HG03045 (cell line): ENCODE results near the gene SYT17.

Experiments used
- ATAC-seq: cut with Tn5 transposase; IDR thresholded peaks from one replicate; pipeline ENCODE4 v1.9.1; 2021; ENCODE audit warnings: mild to moderate bottlenecking, moderate library complexity; ENCODE audit not compliant: unreplicated experiment

SYT17 gene

DNA sequence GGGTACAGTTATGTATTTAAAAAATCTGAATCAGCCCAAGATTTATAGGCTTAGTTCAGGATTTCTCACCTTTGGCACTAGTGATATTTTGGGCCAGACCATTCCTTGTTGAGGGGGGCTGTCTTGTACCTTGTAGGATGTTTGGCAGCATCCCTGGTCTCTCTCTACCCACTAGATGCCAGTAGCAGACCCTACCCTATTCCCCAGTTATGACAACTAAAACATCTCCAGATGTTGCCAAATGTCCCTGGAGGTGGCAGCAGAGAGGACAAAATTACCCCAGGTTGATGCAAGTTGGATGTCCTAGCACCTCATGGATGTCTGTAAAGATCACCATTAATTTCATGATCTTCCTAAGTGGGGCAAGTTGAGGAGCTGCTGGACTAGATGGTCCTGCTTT lies 45.8 kb downstream of the SYT17 start:
- no peak for ATAC-seq

DNA sequence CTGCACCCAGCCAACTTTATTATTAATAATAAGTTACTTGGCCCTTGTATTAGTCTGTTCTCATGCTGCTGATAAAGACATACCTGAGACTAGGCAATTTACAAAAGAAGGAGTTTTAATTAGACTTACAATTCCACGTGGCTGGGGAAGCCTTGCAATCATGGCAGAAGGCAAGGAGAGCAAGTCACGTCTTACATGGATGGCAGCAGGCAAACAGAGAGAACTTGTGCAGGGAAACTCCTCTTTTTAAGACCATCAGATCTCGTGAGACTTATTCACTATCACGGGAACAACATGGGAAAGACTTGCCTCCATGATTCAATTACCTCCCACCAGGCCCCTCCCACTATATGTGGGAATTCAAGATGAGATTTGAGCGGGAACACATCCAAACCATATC lies 47.7 kb downstream of the SYT17 start:
- ATAC-seq: no peak

DNA sequence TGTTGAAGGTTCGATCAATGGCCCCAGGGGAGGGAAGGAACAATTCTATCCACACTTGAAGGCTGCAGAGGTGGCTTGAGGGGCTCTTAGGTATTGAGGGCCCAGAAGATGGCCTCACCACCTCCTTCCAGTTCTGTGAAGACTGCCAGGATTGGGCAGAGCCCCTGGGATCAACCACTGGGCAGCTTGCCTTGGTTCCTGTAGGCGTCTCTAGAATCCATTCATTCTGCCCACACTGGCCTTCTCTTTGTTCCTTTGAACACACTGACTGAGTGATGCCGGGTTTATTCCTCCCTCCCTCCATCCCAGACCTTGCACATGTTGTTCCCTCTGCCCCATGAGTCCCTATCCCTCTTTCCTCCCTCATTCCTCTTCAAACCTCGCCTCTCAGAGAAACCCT lies 50.5 kb downstream of the SYT17 start:
- no peak for ATAC-seq

DNA sequence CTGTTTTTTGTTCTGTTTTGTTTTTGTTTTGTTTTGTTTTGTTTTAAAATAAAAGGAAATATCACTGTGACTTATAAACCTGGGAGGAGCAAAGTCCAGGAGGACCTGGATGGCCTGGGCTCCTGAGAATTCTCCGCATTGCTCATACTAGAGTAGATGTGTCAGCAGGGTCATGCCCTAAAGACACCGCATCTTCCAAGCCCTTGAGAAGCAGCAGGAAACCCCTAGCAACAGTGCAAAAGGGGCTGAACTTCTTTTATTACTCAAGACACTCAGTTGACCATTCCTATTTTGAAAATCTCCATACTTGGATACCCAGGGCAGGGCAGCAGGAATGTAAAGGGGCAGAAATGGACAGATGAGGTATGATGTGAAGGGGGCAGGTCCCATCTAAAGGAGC lies 51.8 kb downstream of the SYT17 start:
- no peak for ATAC-seq

DNA sequence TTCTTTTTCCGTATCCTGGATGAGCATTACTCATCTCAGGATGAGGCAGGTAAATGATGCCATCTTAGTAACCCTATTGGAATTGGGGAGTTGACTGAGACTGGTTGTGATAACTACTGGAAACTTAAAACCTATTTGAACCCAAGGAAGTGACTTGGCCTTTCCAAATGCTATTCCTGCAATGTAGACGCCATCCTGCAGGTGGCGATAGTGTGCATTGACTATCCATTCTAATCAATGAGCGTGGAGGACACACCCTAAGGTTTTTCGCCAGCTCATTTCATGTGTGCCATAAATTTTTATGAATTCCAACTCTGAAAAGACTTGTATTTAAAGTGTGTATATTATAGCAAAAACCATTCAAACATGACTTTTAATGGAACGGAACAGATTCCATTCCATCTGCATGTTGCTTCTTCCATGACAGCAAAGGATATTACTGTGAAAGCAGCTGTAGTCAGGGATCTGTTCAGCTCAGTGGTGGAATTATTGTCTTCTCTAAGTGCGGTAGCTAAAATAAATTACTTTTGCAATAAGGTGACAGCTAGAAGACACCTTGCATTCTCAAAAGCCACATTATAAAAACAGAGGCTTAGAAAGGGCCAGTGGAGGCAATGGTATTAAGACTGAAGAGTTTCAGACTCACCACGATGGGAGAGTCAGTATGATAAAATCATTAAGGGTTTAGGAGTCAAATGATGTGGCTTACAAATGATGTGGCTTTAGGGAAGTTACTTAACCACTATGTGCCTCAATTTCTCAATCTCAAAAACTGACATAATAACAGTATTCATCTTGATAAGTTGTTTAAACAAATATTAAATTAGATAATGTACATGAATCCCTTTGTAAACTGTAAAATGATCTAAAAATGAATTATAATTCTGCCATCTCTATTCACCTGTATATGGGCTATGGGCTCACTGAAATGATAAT lies 55.5 kb downstream of the SYT17 start:
- ATAC-seq: no peak

DNA sequence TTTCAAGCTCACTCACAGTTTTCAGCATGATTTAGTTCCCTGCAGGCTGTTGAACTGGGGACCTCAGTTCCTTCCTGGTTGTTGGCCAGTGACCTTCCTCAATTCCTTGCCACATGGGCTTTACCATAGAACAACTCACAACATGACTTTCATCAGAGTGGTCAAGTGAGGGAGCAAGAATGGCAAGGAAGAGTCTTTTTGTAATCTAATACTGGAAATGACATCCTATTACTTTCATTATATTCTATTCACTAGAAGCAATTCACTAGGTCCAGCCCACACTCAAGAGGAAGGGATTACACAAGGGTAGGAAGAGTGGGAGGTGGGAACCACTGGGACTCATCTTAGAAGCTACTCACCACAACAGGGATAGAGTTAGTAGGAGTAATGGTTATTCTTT lies 57.6 kb downstream of the SYT17 start:
- no peak for ATAC-seq

DNA sequence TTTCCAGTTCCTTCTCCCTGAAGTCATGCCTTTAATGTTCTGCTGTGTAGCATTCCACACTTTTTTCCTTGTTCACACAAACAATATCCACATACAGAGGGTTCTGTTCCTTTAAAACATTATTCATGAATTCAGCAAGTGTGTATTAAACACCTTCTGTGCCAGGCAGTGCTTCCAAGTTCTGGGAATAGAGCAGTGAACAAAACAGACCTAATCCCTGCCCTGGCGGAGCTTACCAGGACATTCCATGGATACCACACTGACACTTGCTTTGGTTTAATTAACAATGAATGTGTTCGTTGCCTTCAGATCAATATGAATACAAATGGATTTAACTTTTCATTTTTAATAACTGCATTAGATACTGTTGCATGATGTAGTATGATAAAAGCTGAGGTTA lies 59.6 kb downstream of the SYT17 start:
- no peak for ATAC-seq

DNA sequence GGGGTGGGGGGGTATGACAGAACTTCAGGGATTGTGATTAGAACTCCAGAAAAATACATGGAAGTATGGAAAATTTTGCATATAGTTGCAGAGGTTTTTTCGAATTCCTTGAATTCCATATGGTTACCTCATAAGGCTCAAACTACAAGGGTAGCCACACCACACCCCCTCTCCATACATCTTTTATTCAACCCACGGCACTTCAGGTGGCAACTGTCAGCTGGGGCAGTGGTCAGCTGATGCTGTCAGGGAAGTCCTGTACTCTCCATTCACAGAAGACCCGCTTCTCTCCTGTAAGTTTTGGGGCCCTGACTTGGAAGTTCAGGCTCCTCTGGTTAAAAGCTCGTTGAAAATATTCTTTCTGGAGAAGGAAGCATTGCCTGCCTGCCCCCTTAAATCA lies 60.0 kb downstream of the SYT17 start:
- no peak for ATAC-seq

DNA sequence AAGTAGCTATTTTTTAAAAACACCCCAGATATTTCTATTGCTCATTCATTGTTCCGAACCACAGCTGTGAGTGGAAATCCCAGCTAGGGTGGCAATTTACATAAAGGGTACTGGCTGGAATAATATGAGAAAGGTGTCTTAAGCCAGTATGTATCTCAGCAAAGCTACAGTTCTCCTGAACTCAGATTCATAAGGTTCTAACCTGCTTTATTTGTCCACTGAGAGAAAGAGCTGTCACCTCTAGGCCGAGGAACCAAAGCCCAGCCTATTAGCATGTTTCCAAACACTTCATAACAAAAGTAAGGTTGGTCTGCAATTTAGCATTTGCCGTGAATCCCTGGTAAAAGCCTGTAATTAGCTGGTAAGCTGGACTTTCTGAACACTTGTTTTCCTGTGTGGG lies 60.5 kb downstream of the SYT17 start:
- ATAC-seq: no peak

DNA sequence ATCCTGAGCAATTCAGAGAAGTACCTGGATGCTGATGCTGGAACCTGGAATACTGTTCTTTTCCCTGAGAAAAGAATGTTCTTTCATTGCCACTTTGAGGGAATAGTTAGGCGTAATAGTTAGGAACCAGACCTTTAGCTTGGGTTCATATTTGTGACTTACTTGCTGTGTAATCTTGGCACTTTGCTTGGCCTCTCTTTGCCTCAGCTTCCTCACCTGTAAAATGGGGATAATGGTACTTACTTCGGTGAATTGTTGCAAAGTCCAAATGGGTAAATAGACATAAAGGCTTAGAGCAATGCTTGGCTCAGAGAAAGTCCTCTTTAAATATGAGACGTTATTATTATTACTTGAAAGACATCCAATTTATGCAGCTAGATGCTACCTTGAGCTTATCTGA lies 62.5 kb downstream of the SYT17 start:
- ATAC-seq: no peak

DNA sequence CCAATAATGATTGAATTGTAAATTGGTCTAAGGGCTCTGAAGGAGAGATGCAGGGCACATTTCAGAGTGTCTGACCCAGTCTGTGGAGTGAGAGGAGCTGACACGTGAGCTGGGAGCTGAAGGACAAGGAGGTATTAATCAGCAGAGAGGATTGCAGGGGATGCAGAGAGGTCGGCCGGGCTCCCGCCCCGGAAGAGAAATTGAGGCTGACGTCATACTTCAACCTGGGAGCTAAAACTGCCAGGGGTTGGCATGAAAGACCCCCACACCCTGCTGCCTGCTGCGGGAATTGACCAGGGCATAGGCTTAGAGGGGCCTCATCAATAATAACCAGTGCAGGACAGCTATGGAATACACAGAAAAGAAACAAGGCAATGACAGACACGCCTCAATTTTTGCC lies 63.8 kb downstream of the SYT17 start:
- ATAC-seq: no peak

DNA sequence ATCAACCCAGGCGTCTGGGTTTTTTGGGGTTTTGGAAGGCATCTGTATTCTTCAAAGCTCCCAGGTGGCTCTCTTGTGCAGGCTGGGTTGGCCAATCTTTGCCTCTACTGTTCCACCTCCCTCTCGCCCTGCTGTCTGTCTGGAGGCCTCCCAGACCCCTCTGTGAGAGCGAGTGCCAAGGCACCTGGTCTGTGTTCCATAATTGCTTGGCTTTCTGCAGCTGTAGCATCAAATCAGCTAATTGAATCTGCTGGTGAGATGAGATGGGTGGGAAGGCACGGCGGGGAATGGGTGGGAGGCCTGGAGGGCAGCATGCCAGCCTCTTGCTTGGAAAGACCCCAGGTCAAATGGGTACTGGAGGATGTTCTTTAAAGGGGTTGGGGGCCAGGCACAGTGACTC lies 64.9 kb downstream of the SYT17 start:
- no peak for ATAC-seq

DNA sequence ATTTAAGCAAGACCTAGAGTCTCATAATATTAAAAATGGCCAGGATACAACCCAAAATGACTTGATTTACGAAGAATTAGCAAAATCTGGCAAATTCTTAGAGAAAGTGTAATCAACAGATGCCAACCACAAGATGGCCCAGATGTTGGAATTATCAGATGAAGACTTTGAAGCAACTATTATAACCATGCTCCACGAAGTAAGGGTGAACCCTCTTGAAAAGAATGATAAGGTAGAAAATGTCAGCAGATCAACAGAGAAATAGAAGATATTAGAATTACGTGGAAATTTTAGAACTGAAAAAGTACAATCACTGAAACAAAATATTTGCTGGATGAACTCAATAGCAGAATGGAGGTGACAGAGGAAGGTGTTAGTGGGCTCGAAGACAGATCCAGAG lies 67.4 kb downstream of the SYT17 start:
- ATAC-seq: no peak

DNA sequence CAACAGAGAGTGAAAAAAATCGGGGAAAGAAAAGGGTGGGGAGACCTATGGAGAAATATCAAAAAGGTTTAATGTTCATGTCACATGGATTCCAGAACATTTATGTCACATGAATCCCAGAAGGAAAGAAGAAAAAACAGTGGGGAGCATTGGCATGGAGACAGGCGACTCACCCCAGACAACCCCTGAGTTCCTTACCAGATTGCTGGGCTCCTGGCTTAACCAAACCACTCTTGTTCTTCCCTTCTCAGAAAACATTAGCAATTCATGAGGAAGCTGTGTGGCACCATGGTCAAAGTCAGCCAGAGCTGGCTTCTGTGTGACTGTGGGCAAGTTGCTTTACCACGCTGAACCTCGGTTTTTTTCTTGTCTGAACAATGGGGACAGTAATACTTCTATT lies 67.8 kb downstream of the SYT17 start:
- ATAC-seq: no peak

DNA sequence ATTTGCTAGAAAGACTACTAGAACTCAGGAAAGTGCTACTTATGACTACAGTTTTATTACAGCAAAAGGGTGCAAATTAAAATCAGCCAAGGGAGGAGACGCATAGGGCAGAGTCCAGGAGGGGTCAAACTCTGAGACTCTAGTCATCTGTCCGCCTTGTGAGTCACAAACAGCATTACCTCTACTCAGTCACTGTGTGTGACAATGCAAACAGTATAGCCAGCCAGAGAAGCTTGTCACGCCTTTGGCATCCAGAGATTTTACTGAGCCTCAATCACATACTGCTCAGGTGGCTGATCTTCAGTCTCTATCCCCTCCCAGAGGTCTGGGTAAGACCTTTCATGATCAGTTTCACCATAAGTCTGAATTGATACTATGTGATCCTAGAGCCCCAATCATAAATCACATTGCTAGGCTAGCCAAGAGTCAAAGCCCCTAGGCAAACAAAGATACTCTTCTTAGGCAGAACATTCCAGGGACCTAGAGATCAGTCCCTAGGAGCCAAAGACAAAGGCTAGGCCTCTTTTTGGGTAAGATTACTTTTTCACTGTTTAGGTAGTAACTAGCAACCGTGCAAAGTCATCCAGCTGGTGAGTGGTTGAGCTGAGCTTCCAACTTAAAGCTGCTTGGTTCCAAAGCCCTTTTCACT lies 68.6 kb downstream of the SYT17 start:
- no peak for ATAC-seq

DNA sequence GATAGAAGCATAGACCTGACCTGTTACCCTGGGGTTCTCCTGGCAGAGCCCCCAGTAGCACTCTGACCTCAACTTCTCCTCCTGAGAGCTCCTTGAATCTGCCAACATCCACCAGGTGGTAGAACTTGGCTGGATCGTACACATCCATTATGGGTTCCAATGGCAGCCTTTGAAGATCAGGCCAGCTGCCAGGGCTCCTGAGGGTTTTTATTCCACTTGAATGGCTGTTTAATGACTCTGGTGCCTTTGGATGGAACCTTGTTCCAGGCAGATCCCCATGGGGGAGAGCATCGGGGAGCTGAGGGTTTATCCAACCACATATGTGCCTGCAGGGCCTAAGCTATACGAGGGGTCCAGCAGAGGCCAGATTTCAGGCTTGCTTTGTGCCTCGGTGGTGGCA lies 70.4 kb downstream of the SYT17 start:
- no peak for ATAC-seq

DNA sequence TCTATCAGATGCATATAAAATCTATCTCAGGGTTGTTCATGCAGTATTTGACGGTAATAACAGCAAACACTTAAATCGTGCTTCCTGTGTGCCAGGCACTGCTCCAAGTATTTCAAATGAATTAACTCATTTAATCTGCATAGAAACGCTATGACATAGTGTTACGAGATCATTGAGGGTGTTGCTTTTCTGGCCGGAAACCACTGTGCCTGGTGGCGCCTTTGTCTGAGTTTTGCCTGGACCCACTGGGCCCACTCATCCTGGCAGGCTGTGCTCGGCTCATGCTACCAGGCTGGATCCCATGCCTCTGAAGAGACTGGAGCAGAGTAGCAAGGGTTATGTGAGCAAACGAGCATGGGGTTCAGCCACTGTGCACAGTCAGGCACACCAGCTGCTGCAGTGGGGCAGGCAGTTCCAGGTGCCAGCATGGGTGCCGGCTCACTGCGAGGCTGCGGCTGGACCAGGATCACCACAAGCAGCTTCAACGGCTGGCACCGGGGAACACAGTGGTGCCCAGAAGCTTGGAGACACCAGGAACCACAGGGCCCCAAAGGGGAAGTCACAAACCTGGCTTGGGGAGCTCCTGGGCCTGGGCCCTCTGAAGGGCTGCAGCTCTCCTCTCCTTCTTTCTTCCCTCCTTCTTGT lies 71.6 kb downstream of the SYT17 start:
- no peak for ATAC-seq

DNA sequence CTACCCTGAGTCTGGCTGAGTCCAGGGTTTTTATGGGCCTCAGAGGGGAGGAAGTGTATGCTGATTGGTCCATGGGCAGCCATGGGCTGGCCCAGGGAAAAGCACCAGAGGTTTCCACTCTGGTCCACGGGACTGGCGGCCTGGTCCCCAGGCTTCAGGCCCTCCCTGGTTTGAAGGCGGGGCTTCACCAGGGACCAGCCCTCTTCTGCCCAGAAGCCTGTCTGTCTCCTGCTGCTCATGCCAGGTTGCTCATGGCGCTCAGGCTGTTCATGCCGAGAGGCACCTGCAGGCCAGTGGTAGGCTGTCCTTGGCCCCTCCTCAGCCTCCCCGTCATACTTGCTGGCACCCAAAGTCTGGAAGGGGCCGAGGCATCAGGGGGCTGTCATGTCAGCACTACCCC lies 72.5 kb downstream of the SYT17 start:
- no peak for ATAC-seq

DNA sequence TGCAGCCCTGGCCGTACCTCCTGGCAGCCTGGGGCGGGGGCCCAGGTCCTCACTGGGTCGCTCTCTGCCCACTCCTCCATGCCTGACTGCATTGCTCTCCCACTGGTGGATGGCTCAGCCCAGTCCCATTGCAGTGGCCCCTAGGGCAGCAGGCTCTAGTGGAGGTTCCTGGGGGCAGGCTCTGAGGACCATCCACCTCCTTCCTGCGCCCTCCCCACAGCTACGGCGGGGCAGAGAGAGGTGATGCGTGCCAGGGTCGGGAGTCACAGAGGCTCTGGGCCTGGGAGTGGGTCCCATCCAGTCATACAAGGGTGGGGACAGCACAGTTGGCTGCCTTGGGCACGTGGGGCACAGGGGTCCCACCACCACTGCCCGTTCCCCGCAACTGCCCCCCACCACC lies 73.5 kb downstream of the SYT17 start:
- ATAC-seq: no peak

DNA sequence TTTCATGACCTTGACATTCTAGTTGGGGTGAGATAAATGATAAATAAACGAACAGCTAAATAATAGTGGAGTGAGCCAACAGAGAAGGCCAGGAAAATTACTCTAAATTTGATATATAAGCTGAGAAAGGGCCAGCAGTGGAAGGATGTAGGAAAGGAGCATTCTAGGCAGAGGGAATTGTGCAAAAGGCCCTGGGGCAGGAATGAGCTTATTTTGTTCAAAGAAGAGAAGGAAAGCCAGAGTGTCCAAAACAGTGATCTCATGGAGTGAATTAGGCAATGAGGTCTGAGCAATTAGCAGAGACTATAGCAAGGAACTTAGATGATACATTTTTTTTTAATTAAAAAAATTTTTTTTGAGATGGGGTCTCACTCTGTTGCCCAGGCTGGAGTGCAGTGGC lies 74.1 kb downstream of the SYT17 start:
- ATAC-seq: no peak

DNA sequence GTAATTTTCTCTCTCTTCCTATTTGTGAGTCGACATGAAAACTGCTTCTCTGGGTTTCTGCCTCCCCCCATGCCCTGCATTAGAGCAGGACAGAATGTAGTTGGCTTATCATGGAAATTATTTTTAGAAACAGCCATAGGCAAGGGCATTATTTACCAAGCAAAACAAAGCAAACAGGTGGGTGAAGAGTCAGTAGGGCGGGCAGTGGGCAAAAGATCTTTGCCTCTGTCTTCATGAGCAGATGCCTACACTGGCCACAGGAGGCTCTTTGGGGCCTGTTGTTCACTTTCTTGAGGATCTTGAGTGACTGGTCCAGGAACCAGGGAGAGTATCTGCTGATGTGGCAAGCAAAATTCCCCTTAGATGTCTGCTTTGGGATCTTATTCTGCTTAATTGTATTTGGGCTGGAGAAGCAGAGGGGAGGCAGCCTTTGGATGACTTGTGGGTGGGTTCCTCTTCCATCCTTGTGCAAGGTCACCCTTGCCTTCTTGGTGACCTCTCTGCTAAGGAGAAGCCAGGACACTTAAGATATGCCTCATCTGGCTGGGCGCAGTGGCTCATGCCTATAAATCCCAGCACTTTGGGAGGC lies 75.0 kb downstream of the SYT17 start:
- no peak for ATAC-seq
